K562 (cell line): Measurements from ENCODE around the gene FKBP11. TPM values are rescaled to one million over a fixed set of nuclear protein-coding genes. Genes with fewer than 3 reads are reported as not detected.

ENCODE experiments used
- ATAC-seq: fragments of 200-7000 bp; cut with Tn5 transposase; 3 replicates; pipeline ENCODE4 v1.9.1; 2020; ENCODE audit warnings: moderate library complexity
- BruUV-seq: library from RNA; stranded (reverse); fragments of 400-500 nt; replicated peaks from 2 replicates; lab custom pipeline; 2021; lab: Mats Ljungman, UMichigan
- CTCF ChIA-PET: fragments of 300-600 bp; formaldehyde crosslinking; extraction: SDS; loops from one replicate; lab custom pipeline; 2021; ENCODE audit warnings: low intra/inter-chr PET ratio; lab: Yijun Ruan, JAX
- POLR2A ChIA-PET: fragments of 300-600, 350-650 bp; sonication (Branson Sonifier 250); formaldehyde crosslinking; extraction: SDS; loops from one replicate; lab custom pipeline; 2021; ENCODE audit warnings: antibody characterized with exemption, inconsistent platforms; lab: Yijun Ruan, JAX
- DNase-seq, 4 experiments: peaks; one replicate each; pipeline versions ENCODE4 v3.0.0 to v3.0.0-alpha.2; 2011 to 2018; ENCODE audit warnings: low spot score in 3 of 4, mixed read lengths in 3 of 4; ENCODE audit errors: extremely low read depth in 1 of 4
- FAIRE-seq: peaks from 2 replicates; lab custom pipeline; 2011; peaks lifted over from hg19 to GRCh38; lab: Jason Lieb, UNC
- H2AFZ ChIP-seq: 2 replicates; pipeline ENCODE4 v1.6.0; 2011; ENCODE audit warnings: low read depth, low read length, control low read depth, inconsistent platforms
- H3K27ac ChIP-seq: fragments of 200-600 bp; 3 replicates; pipeline ENCODE4 v1.8.0; 2011; ENCODE audit warnings: low read depth, mild to moderate bottlenecking, control low read depth, inconsistent platforms, low read length, moderate library complexity, mixed read lengths; ENCODE audit errors: extremely low read depth
- H3K27me3 ChIP-seq, 2 experiments: fragments of 300-600 bp in 1 of 2; 2 replicates in 1 of 2; 3 replicates in 1 of 2; pipeline versions ENCODE4 v1.6.0 to v1.8.0; 2011; ENCODE audit warnings: inconsistent platforms in 2 of 2, low read length in 2 of 2, mild to moderate bottlenecking in 1 of 2, mixed read lengths in 1 of 2, moderate library complexity in 1 of 2; ENCODE audit not compliant: control insufficient read depth in 2 of 2, insufficient read depth in 2 of 2
- H3K36me3 ChIP-seq: fragments of 300-600 bp; 3 replicates; pipeline ENCODE4 v1.8.0; 2011; ENCODE audit warnings: mild to moderate bottlenecking, low read length, inconsistent platforms; ENCODE audit not compliant: control insufficient read depth, insufficient read depth
- H3K4me1 ChIP-seq, 2 experiments: fragments of 200-600 bp in 1 of 2; replicated peaks in 1 of 2; 2 replicates in 1 of 2; 3 replicates in 1 of 2; pipeline versions ENCODE4 v1.5.1 to v1.8.0; 2011; ENCODE audit warnings: inconsistent platforms in 2 of 2, low read length in 2 of 2, mild to moderate bottlenecking in 1 of 2, mixed read lengths in 1 of 2, moderate library complexity in 1 of 2; ENCODE audit not compliant: control insufficient read depth in 2 of 2, insufficient read depth in 2 of 2
- H3K4me2 ChIP-seq: 2 replicates; pipeline ENCODE4 v1.6.1; 2011; ENCODE audit warnings: low read length, control low read depth, inconsistent platforms, mixed read lengths; ENCODE audit not compliant: insufficient read depth
- H3K4me3 ChIP-seq: fragments of 200-600 bp; sonication (generic), shearing (Covaris generic); 2 replicates; pipeline ENCODE4 v1.5.1; 2016; ENCODE audit warnings: control low read depth, inconsistent platforms
- H3K79me2 ChIP-seq: fragments of 200-600 bp; 3 replicates; pipeline ENCODE4 v1.8.0; 2011; ENCODE audit warnings: low read length, inconsistent platforms; ENCODE audit not compliant: control insufficient read depth, insufficient read depth
- H3K9ac ChIP-seq, 2 experiments: 2 replicates each; pipeline versions ENCODE4 v1.6.0 to v1.6.1; 2011; ENCODE audit warnings: low read depth in 2 of 2, low read length in 2 of 2, control low read depth in 1 of 2, inconsistent platforms in 1 of 2, mild to moderate bottlenecking in 1 of 2, mixed read lengths in 1 of 2; ENCODE audit not compliant: insufficient read depth in 1 of 2
- H3K9me1 ChIP-seq: one replicate; pipeline ENCODE4 v1.6.0; 2011; ENCODE audit warnings: inconsistent platforms, mild to moderate bottlenecking, low read length, moderate library complexity; ENCODE audit not compliant: control insufficient read depth, insufficient read depth
- H3K9me3 ChIP-seq: replicated peaks from 2 replicates; pipeline ENCODE4 v1.5.1; 2011; ENCODE audit warnings: low read depth, low read length, inconsistent platforms; ENCODE audit not compliant: control insufficient read depth, insufficient read depth
- H4K20me1 ChIP-seq: replicated peaks from 2 replicates; pipeline ENCODE4 v1.6.1; 2011; ENCODE audit warnings: low read length, inconsistent platforms, mixed read lengths; ENCODE audit not compliant: control insufficient read depth, insufficient read depth
- ATF6 ChIP-seq: sonication (generic); formaldehyde crosslinking; IDR thresholded peaks from 2 replicates; pipeline ENCODE4 v1.4.0; 2020; ENCODE audit warnings: mild to moderate bottlenecking, missing genetic modification reagents
- E2F6 ChIP-seq, 2 experiments: IDR thresholded peaks; 2 replicates each; pipeline ENCODE4 v1.6.1; 2011; ENCODE audit warnings: borderline replicate concordance in 1 of 2, control low read depth in 1 of 2, low read depth in 1 of 2, low read length in 1 of 2, mild to moderate bottlenecking in 1 of 2, mixed read lengths in 1 of 2, moderate library complexity in 1 of 2; ENCODE audit not compliant: insufficient read depth in 1 of 2, insufficient read length in 1 of 2, poor library complexity in 1 of 2, severe bottlenecking in 1 of 2; ENCODE audit errors: extremely low read depth in 1 of 2
- EGR1 ChIP-seq: fragments of 450-650 bp; conservative IDR thresholded peaks from 2 replicates; pipeline ENCODE4 v1.6.1; 2017; ENCODE audit warnings: mild to moderate bottlenecking
- GATAD2A ChIP-seq: fragments of 450-650 bp; IDR thresholded peaks from 2 replicates; pipeline ENCODE4 v1.6.1; 2017
- NRF1 ChIP-seq, 2 experiments: fragments of 450-650 bp; IDR thresholded peaks in 1 of 2; conservative IDR thresholded peaks in 1 of 2; 2 replicates each; pipeline ENCODE4 v1.6.1; 2014; ENCODE audit warnings: mild to moderate bottlenecking in 2 of 2
- ZBTB33 ChIP-seq: sonication (generic); formaldehyde crosslinking; IDR thresholded peaks from 2 replicates; pipeline ENCODE4 v1.8.1; 2023; ENCODE audit warnings: mild to moderate bottlenecking, missing genetic modification reagents
- ZNF24 ChIP-seq: fragments of 450-650 bp; IDR thresholded peaks from 2 replicates; pipeline ENCODE4 v1.6.1; 2016
- WGBS: fragments of 100-300 bp; shearing (Covaris generic); methylation state at CpG from one replicate; pipeline ENCODE4 v1.1.6; 2016; ENCODE audit warnings: low coverage, mixed read lengths; ENCODE audit not compliant: insufficient coverage; ENCODE audit errors: missing lambda C conversion rate; 5-methylcytosine and 5-hydroxymethylcytosine counted together
- in situ Hi-C: fragments of 300-500 bp; cut with MboI; formaldehyde crosslinking; loops from 4 replicates; pipeline ENCODE4 v1.15.0; 2018; ENCODE audit warnings: inconsistent platforms, mixed read lengths
- intact Hi-C: fragments of 100-400 bp; cut with micrococcal nuclease; formaldehyde crosslinking; loops from 2 replicates; pipeline ENCODE4 v1.14.2; 2022
- polyA plus RNA-seq, 8 experiments: library from polyadenylated mRNA; depleted of rRNA in 4 of 8; stranded (reverse) in 5 of 8; unstranded in 3 of 8; fragments of >200 nt; fragmentation: Nextera tagmentation in 2 of 8; fragmentation: Illumina TruSeq in 1 of 8; extraction: Ambion mirVana in 2 of 8; extraction: Trizol in 1 of 8; gene quantifications; 2 replicates each; pipeline versions ENCODE4 v1.2.1 to v1.2.3, GENCODE V29; 2011 to 2014; ENCODE audit warnings: inconsistent platforms in 1 of 8, missing spikeins in 1 of 8
- total RNA-seq, 7 experiments: library from RNA; depleted of rRNA in 6 of 7; stranded (reverse); fragments of >200 nt in 6 of 7; fragmentation: Illumina TruSeq in 2 of 7; extraction: Trizol in 2 of 7; gene quantifications; 2 replicates each; pipeline versions ENCODE4 v1.2.1 to v1.2.3, GENCODE V29; 2011 to 2021; ENCODE audit warnings: low replicate concordance in 1 of 7

The FKBP11 gene
- total and polyA plus RNA-seq, 9 of the 15 experiments (the other 6 are each of a cell fraction or from before 2014, with no cell fraction given) = 1.6 to 8.2 (median 5.8) TPM

- no peak for FAIRE-seq
- no peaks in the 10 kb centered on the region for H3K9me3 ChIP-seq
- TF ChIP-seq ZBTB33 (CRISPR knock-in tag) = peak; percentile 99
- TF ChIP-seq ZNF24 = no peak
- TF ChIP-seq NRF1 (conservative IDR thresholded peaks at IDR 0.05 in 1 of 2, IDR thresholded peaks at IDR 0.05 in 1 of 2) = peak; percentile 30 to 37; a peak in 1 of 4 replicates
- 0 out of 2 replicates have a peak, but pooled peaks have one; percentile 15 for TF ChIP-seq GATAD2A
- peak in 1 of 2 experiments; percentile 46 for TF ChIP-seq E2F6 (IDR thresholded peaks at IDR 0.05; ENCODE audit: borderline replicate concordance in 1 of 2, extremely low read depth in 1 of 2, insufficient read depth in 1 of 2, insufficient read length in 1 of 2, low read depth in 1 of 2, low read length in 1 of 2, poor library complexity in 1 of 2, severe bottlenecking in 1 of 2)
- TF ChIP-seq ATF6 = no peak
- TF ChIP-seq EGR1 = 0 out of 2 replicates have a peak, but pooled peaks have one; percentile 25
- TF ChIP-seq, all 486 proteins: peak for 5
- 68% methylated on average over 45 of the region's 77 CpGs for WGBS
- Histone ChIP-seq H2AFZ (no peak overlapping the region), H3K4me1 (peaks cover 9 to 54% of the 10 kb centered on the region in 2 experiments; a peak in 4 of 5 replicates), H3K9me1 (no peaks in the 10 kb centered on the region), H3K4me3 (no peak overlapping the region), H3K9ac (no peak overlapping the region), H4K20me1 (no peaks in the 10 kb centered on the region; the same call in 1 of the 2 replicates), H3K36me3 (no peaks in the 10 kb centered on the region), H3K4me2 (peak overlapping the region; percentile 27; the same call in 1 of the 2 replicates), H3K27ac (no peak overlapping the region), H3K27me3 (0 out of 5 replicates have a peak, but pooled peaks cover 0 to 5% of the 10 kb centered on the region in 2 experiments), H3K79me2 (no peaks in the 10 kb centered on the region)
- CTCF ChIA-PET = no interaction called here
- in situ Hi-C loops = no loop called here
- intact Hi-C loops = loop anchor here (10.0 kb wide), 1 partner anchor 375 kb away; the partner anchor contains the start of gene DNAJC22
- BruUV-seq = no TSS peak
- peak; percentile 8; the same call in 1 of the 3 replicates for ATAC-seq
- POLR2A ChIA-PET = no interaction called here
- DNase-seq = peak in 3 of 4 experiments; percentile 48 to 78 (median 76)
These were observed 44.8 kb upstream of the FKBP11 start for GRCh38 chr12:48969833-48970701.
